NCI-H82 treated with DMSO at 0.1 percent for 48 hours (cell line): ENCODE data around the gene ARL13A.
"Not testable (repeated sequence)": the region's sequence is repeated elsewhere in the genome, so short reads cannot be mapped to it uniquely, and the experiment has no call there.

ENCODE experiments used
- DNase-seq: peaks from one replicate; lab custom pipeline; 2025; ENCODE audit not compliant: unreplicated experiment; lab: John Stamatoyannopoulos, UW

The ARL13A gene

GRCh38 chrX:100984818-100985217 is 15.3 kb downstream of the ARL13A start:
- DNase-seq, result no peak

GRCh38 chrX:100990139-100990538 is 20.6 kb downstream of the ARL13A start:
- DNase-seq, result no peak

- DNase-seq, result no peak
These were observed 25.1 kb downstream of the ARL13A start for GRCh38 chrX:100994352-100995281.

- no peak for DNase-seq
These were observed 26.0 kb downstream of the ARL13A start for GRCh38 chrX:100995469-100995868.

- no peak for DNase-seq
These were observed 29.9 kb downstream of the ARL13A start for GRCh38 chrX:100999451-100999850.

GRCh38 chrX:101009090-101009489 is 39.6 kb downstream of the ARL13A start:
- no peak for DNase-seq

- DNase-seq, result not testable (repeated sequence)
These were observed 42.5 kb downstream of the ARL13A start for GRCh38 chrX:101012031-101012430.

- no peak for DNase-seq
These were observed 52.5 kb downstream of the ARL13A start for GRCh38 chrX:101022020-101022419.

- no peak for DNase-seq
These were observed 55.6 kb downstream of the ARL13A start for GRCh38 chrX:101025126-101025525.

- DNase-seq, result no peak
These were observed 59.1 kb downstream of the ARL13A start for GRCh38 chrX:101028562-101028961.

- no peak for DNase-seq
These were observed 60.2 kb downstream of the ARL13A start for GRCh38 chrX:101029665-101030064.

GRCh38 chrX:101037231-101037630 is 67.7 kb downstream of the ARL13A start:
- DNase-seq, result no peak

- no peak for DNase-seq
These were observed 70.7 kb downstream of the ARL13A start for GRCh38 chrX:101040197-101040596.
